Transverse colon (tissue), 4 donors: ENCODE results near the gene SUPT7L. TPM values are rescaled to one million over a fixed set of nuclear protein-coding genes. Genes with fewer than 3 reads are reported as not detected.

Experiments used
- DNase-seq: peaks from one replicate; pipeline ENCODE4 v3.0.0-alpha.2; 2019
- H3K27ac ChIP-seq, 4 donors: fragments of 200-600 bp; sonication (generic); 2 replicates each; pipeline ENCODE4 v1.5.1; 2016 to 2018; ENCODE audit warnings: inconsistent platforms in 4 of 4
- H3K27me3 ChIP-seq: fragments of 200-600 bp; sonication (generic); 2 replicates; pipeline ENCODE4 v1.5.1; 2017; ENCODE audit warnings: inconsistent platforms
- H3K36me3 ChIP-seq, 4 donors: fragments of 200-600 bp; sonication (generic); 2 replicates each; pipeline ENCODE4 v1.5.1; 2017 to 2019; ENCODE audit warnings: inconsistent platforms in 4 of 4
- H3K4me1 ChIP-seq, 4 donors: fragments of 200-600 bp; sonication (generic); 2 replicates each; pipeline ENCODE4 v1.5.1; 2017 to 2020; ENCODE audit warnings: inconsistent platforms in 4 of 4
- H3K4me3 ChIP-seq, 4 donors: fragments of 200-600 bp; sonication (generic); 1 replicate in 1 of 4; 2 replicates in 3 of 4; pipeline versions ENCODE4 v1.5.1 to v1.6.1; 2017 to 2019; ENCODE audit warnings: inconsistent platforms in 4 of 4
- H3K9me3 ChIP-seq, 2 donors: fragments of 200-600 bp; sonication (generic); 2 replicates each; pipeline ENCODE4 v1.5.1; 2017 to 2019; ENCODE audit warnings: inconsistent platforms in 2 of 2
- CTCF ChIP-seq, 5 experiments: fragments of 200-600 bp in 3 of 5; fragments of 450-650 bp in 2 of 5; sonication (generic) in 3 of 5; IDR thresholded peaks; 1 replicate in 2 of 5; 2 replicates in 3 of 5; pipeline ENCODE4 v1.5.1; 2016 to 2017; ENCODE audit warnings: antibody characterized with exemption in 5 of 5, inconsistent platforms in 3 of 5, mild to moderate bottlenecking in 2 of 5, moderate library complexity in 1 of 5
- EP300 ChIP-seq: sonication (generic); formaldehyde crosslinking; IDR thresholded peaks from one replicate; pipeline ENCODE4 v1.6.1; 2017; ENCODE audit warnings: antibody characterized with exemption, low read depth
- POLR2A ChIP-seq: fragments of 450-650 bp; IDR thresholded peaks from one replicate; pipeline ENCODE4 v1.6.1; 2016; ENCODE audit warnings: antibody characterized with exemption, mild to moderate bottlenecking, moderate library complexity
- POLR2AphosphoS5 ChIP-seq, 3 donors: sonication (generic); formaldehyde crosslinking; IDR thresholded peaks; one replicate each; pipeline ENCODE4 v1.6.1; 2016; ENCODE audit warnings: antibody characterized with exemption in 3 of 3
- WGBS, 2 donors: methylation state at CpG; one replicate each; pipeline ENCODE4 v1.1.5; 2018; ENCODE audit warnings: low coverage in 1 of 2; 5-methylcytosine and 5-hydroxymethylcytosine counted together
- in situ Hi-C, 4 donors: fragments of 200-750 bp; cut with MboI; loops; one replicate each; pipeline versions ENCODE4 v1.15.0 to v1.15.1; 2017; ENCODE audit warnings: low sequenced_read_pairs in 3 of 4, low pct_ligation_motif_present in 1 of 4, low pct_unique_long_range_greater_than_20kb in 1 of 4
- intact Hi-C: fragments of 100-400 bp; cut with DNase I; formaldehyde crosslinking; loops from one replicate; pipeline ENCODE4 v1.15.1; 2023; ENCODE audit warnings: low total_unique reads
- total RNA-seq, 4 donors: library from RNA; depleted of rRNA; stranded (reverse); fragments of >200 nt; gene quantifications; one replicate each; pipeline ENCODE4 v1.1.0, GENCODE V29; 2016

Gene SUPT7L
- total RNA-seq, 4 donors from 2014 or later = 30.4 to 43.6 (median 38.2) TPM

- intact Hi-C loops (no loop called here), in situ Hi-C loops (no loop called here)
- TF ChIP-seq EP300 (no peak), POLR2A (no peak), POLR2AphosphoS5 (IDR thresholded peaks at IDR 0.05) (no peak), CTCF (IDR thresholded peaks at IDR 0.05) (no peak)
- DNase-seq = no peak
- peak overlapping the region in 1 of 4 donors; percentile 91 for H3K27ac ChIP-seq
- H3K4me3 ChIP-seq = peak overlapping the region; percentile 63 to 94 (median 84)
- no peaks in the 10 kb centered on the region for H3K27me3 ChIP-seq
- H3K9me3 ChIP-seq = no peaks in the 10 kb centered on the region
- H3K4me1 ChIP-seq = peaks cover 19 to 29% (median 25%) of the 10 kb centered on the region in 4 donors
- 78 to 88% methylated on average over 7 to 16 of the region's 16 CpGs for whole genome bisulfite sequencing, 2 donors
- H3K36me3 ChIP-seq = peaks cover 0 to 41% (median 9%) of the 10 kb centered on the region in 4 donors
These were observed 1.4 kb upstream of the SUPT7L start for GRCh38 chr2:27664622-27665363.

GRCh38 chr2:27664154-27664574 is 750 bp upstream of the SUPT7L start:
- no peak for DNase-seq
- WGBS, 2 donors = 5% methylated on average over 27 of the region's 28 CpGs; no CpG with 5 or more reads in 1 of the 2 donors
- Histone ChIP-seq H3K27ac (peak overlapping the region; percentile 86 to 94 (median 92)), H3K4me3 (peak overlapping the region; percentile 63 to 94 (median 84)), H3K27me3 (no peaks in the 10 kb centered on the region), H3K9me3 (no peaks in the 10 kb centered on the region), H3K4me1 (peaks cover 19 to 29% (median 25%) of the 10 kb centered on the region in 4 donors), H3K36me3 (peaks cover 0 to 41% (median 6%) of the 10 kb centered on the region in 4 donors)
- in situ Hi-C loops (no loop called here), intact Hi-C loops (no loop called here)
- no peak for TF ChIP-seq CTCF (IDR thresholded peaks at IDR 0.05)
- no peak for TF ChIP-seq POLR2A

GRCh38 chr2:27661371-27661770 is 2.0 kb downstream of the SUPT7L start:
- intact Hi-C loops (no loop called here), in situ Hi-C loops (no loop called here)
- no peak overlapping the region for H3K27ac ChIP-seq

More at GRCh38 chr2:27661371-27661770, 2.0 kb downstream of the SUPT7L start:
- TF ChIP-seq POLR2A (no peak), CTCF (IDR thresholded peaks at IDR 0.05) (no peak), POLR2AphosphoS5 (IDR thresholded peaks at IDR 0.05) (no peak), EP300 (no peak)
- no peak for DNase-seq
- peaks cover 0 to 25% (median 8%) of the 10 kb centered on the region in 4 donors for H3K36me3 ChIP-seq
- peaks cover 19 to 29% (median 25%) of the 10 kb centered on the region in 4 donors for H3K4me1 ChIP-seq
- H3K4me3 ChIP-seq = no peak overlapping the region
- H3K9me3 ChIP-seq = no peaks in the 10 kb centered on the region
- no peaks in the 10 kb centered on the region for H3K27me3 ChIP-seq
- WGBS, 2 donors = 83 to 100% methylated on average over 1 of the region's 1 CpG
